SK-N-SH (cell line): Measurements from ENCODE around the gene C1RL.

ENCODE experiments used
- CTCF ChIP-seq: fragments of 200-600 bp; sonication (generic); IDR thresholded peaks from 2 replicates; pipeline ENCODE4 v1.6.1; 2017; ENCODE audit warnings: antibody characterized with exemption, mild to moderate bottlenecking, moderate library complexity
- EP300 ChIP-seq, 2 experiments: IDR thresholded peaks; 2 replicates each; pipeline versions ENCODE4 v1.4.0 to v1.6.1; 2012; ENCODE audit warnings: borderline replicate concordance in 1 of 2, low read depth in 1 of 2, low read length in 1 of 2
- GABPA ChIP-seq: IDR thresholded peaks from 2 replicates; pipeline ENCODE4 v1.4.0; 2012; ENCODE audit warnings: low read depth, mild to moderate bottlenecking
- MAX ChIP-seq: IDR thresholded peaks from 2 replicates; pipeline ENCODE4 v1.4.0; 2012; ENCODE audit warnings: low read depth
- NRF1 ChIP-seq: IDR thresholded peaks from 2 replicates; pipeline ENCODE4 v1.6.1; 2012; ENCODE audit warnings: low read depth, mild to moderate bottlenecking, low read length
- POLR2AphosphoS5 ChIP-seq: IDR thresholded peaks from 2 replicates; pipeline ENCODE4 v1.6.1; 2012; ENCODE audit warnings: low read depth, low read length
- RAD21 ChIP-seq: IDR thresholded peaks from 2 replicates; pipeline ENCODE4 v1.6.1; 2012; ENCODE audit warnings: mild to moderate bottlenecking, low read length
- RCOR1 ChIP-seq: fragments of 150-350 bp; IDR thresholded peaks from 2 replicates; pipeline ENCODE4 v1.6.1; 2017; ENCODE audit warnings: antibody characterized with exemption, low read length
- REST ChIP-seq: IDR thresholded peaks from 2 replicates; pipeline ENCODE4 v1.6.1; 2012; ENCODE audit warnings: mild to moderate bottlenecking, low read depth, low read length, moderate library complexity
- SMC3 ChIP-seq: IDR thresholded peaks from 2 replicates; pipeline ENCODE4 v1.6.1; 2012; ENCODE audit warnings: low read depth, low read length, improper control_type of control experiment
- TEAD4 ChIP-seq: IDR thresholded peaks from 2 replicates; pipeline ENCODE4 v1.4.0; 2012; ENCODE audit warnings: mild to moderate bottlenecking, borderline replicate concordance; ENCODE audit not compliant: insufficient read depth
- ZBTB33 ChIP-seq: IDR thresholded peaks from 2 replicates; pipeline ENCODE4 v1.4.0; 2012; ENCODE audit warnings: low read depth, borderline replicate concordance

GRCh38 chr12:7064516-7064915 lies 44.5 kb downstream of the C1RL start:
- no peak for TF ChIP-seq NRF1
- no peak for TF ChIP-seq RCOR1
- TF ChIP-seq CTCF = no peak
- TF ChIP-seq RAD21 = no peak
- no peak for TF ChIP-seq MAX
- TF ChIP-seq EP300 (IDR thresholded peaks at IDR 0.05; ENCODE audit: borderline replicate concordance in 1 of 2, low read depth in 1 of 2, low read length in 1 of 2) = no peak
- TF ChIP-seq SMC3 = no peak
- TF ChIP-seq GABPA = no peak
- no peak for TF ChIP-seq TEAD4
- TF ChIP-seq ZBTB33 = no peak
- TF ChIP-seq REST = no peak
- TF ChIP-seq POLR2AphosphoS5 = no peak
